A549 treated with RU486 at 1 μM for 4 hours (cell line): Measurements from ENCODE around the gene USP17L17. TPM values are rescaled to one million over a fixed set of nuclear protein-coding genes. Genes with fewer than 3 reads are reported as not detected.

ENCODE experiments used
- total RNA-seq: library from RNA; stranded (reverse); fragments of 200-300 nt; extraction: Qiagen RNA extraction; gene quantifications from 5 replicates; pipeline ENCODE4 v1.2.3, GENCODE V29; 2022; ENCODE audit warnings: low read depth

USP17L17 gene, protein sequence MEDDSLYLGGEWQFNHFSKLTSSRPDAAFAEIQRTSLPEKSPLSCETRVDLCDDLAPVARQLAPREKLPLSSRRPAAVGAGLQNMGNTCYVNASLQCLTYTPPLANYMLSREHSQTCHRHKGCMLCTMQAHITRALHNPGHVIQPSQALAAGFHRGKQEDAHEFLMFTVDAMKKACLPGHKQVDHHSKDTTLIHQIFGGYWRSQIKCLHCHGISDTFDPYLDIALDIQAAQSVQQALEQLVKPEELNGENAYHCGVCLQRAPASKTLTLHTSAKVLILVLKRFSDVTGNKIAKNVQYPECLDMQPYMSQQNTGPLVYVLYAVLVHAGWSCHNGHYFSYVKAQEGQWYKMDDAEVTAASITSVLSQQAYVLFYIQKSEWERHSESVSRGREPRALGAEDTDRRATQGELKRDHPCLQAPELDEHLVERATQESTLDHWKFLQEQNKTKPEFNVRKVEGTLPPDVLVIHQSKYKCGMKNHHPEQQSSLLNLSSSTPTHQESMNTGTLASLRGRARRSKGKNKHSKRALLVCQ
- total RNA-seq, result not detected in 5 replicates

DNA sequence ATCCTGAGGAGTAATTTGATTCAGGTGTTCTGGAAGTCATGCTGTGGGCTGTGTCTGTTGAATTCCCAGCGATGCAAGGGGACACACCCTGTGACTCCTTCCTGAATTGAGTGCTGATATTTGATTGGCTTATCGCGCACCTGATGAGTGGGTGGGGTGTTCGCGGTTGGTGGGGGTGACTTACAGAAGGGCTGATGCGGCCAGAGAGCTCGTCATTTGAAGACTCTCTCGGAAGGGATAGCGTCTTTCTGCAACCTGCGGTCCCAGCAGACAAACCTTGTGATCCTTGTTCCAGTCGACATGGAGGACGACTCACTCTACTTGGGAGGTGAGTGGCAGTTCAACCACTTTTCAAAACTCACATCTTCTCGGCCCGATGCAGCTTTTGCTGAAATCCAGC, at the start of gene USP17L17:
Gene USP17L17 (plus strand): TSS at position 301 of the 400 bp plus-strand sequence. CDS start 0 bp downstream, at position 301.

DNA sequence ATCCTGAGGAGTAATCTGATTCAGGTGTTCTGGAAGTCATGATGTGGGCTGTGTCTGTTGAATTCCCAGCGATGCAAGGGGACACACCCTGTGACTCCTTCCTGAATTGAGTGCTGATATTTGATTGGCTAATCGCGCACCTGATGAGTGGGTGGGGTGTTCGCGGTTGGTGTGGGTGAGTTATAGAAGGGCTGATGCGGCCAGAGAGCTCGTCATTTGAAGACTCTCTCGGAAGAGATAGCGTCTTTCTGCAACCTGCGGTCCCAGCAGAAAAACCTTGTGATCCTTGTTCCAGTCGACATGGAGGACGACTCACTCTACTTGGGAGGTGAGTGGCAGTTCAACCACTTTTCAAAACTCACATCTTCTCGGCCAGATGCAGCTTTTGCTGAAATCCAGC, 33.3 kb upstream of the USP17L17 start, which contains the start of gene USP17L10:
Gene USP17L10 (plus strand): TSS at position 301 of the 400 bp plus-strand sequence. CDS start 0 bp downstream, at position 301.

DNA sequence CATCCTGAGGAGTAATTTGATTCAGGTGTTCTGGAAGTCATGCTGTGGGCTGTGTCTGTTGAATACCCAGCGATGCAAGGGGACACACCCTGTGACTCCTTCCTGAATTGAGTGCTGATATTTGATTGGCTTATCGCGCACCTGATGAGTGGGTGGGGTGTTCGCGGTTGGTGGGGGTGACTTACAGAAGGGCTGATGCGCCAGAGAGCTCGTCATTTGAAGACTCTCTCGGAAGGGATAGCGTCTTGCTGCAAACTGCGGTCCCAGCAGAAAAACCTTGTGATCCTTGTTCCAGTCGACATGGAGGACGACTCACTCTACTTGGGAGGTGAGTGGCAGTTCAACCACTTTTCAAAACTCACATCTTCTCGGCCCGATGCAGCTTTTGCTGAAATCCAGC, 28.6 kb upstream of the USP17L17 start, which contains the start of gene USP17L11:
Gene USP17L11 (plus strand): TSS at position 301 of the 400 bp plus-strand sequence. CDS start 0 bp downstream, at position 301.

DNA sequence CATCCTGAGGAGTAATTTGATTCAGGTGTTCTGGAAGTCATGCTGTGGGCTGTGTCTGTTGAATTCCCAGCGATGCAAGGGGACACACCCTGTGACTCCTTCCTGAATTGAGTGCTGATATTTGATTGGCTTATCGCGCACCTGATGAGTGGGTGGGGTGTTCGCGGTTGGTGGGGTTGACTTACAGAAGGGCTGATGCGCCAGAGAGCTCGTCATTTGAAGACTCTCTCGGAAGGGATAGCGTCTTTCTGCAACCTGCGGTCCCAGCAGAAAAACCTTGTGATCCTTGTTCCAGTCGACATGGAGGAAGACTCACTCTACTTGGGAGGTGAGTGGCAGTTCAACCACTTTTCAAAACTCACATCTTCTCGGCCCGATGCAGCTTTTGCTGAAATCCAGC, 23.8 kb upstream of the USP17L17 start, which contains the start of gene USP17L12:
Gene USP17L12 (plus strand): TSS at position 301 of the 400 bp plus-strand sequence. CDS start 0 bp downstream, at position 301.

DNA sequence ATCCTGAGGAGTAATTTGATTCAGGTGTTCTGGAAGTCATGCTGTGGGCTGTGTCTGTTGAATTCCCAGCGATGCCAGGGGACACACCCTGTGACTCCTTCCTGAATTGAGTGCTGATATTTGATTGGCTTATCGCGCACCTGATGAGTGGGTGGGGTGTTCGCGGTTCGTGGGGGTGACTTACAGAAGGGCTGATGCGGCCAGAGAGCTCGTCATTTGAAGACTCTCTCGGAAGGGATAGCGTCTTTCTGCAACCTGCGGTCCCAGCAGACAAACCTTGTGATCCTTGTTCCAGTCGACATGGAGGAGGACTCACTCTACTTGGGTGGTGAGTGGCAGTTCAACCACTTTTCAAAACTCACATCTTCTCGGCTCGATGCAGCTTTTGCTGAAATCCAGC, 19.1 kb upstream of the USP17L17 start, which contains the start of gene USP17L13:
Gene USP17L13 (plus strand): TSS at position 301 of the 400 bp plus-strand sequence. CDS start 0 bp downstream, at position 301.

DNA sequence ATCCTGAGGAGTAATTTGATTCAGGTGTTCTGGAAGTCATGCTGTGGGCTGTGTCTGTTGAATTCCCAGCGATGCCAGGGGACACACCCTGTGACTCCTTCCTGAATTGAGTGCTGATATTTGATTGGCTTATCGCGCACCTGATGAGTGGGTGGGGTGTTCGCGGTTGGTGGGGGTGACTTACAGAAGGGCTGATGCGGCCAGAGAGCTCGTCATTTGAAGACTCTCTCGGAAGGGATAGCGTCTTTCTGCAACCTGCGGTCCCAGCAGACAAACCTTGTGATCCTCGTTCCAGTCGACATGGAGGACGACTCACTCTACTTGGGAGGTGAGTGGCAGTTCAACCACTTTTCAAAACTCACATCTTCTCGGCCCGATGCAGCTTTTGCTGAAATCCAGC, 9.6 kb upstream of the USP17L17 start, which contains the start of gene USP17L15:
Gene USP17L15 (plus strand): TSS at position 301 of the 400 bp plus-strand sequence. CDS start 0 bp downstream, at position 301.

DNA sequence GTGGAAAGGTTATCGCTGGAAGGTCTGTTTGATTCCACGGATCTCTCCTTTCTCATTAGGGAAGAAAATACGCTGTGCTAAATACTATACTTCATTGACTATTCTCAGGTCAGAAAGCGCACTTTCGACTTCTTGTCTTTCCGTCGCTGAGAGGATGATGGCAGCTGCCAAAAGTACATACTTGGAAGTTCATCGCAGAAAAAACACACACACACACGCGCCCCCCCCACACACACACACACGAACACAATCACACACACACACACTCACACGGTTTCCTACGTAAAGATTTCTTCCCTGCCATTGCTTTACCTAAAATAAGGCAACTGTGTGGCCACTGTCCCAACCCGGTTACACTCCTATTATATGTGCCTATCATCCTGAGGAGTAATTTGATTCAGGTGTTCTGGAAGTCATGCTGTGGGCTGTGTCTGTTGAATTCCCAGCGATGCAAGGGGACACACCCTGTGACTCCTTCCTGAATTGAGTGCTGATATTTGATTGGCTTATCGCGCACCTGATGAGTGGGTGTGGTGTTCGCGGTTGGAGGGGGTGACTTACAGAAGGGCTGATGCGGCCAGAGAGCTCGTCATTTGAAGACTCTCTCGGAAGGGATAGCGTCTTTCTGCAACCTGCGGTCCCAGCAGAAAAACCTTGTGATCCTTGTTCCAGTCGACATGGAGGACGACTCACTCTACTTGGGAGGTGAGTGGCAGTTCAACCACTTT, 4.4 kb downstream of the USP17L17 start, which contains the start of gene USP17L18:
Gene USP17L18 (plus strand): TSS at position 678 of the 728 bp plus-strand sequence. CDS start 0 bp downstream, at position 678.

DNA sequence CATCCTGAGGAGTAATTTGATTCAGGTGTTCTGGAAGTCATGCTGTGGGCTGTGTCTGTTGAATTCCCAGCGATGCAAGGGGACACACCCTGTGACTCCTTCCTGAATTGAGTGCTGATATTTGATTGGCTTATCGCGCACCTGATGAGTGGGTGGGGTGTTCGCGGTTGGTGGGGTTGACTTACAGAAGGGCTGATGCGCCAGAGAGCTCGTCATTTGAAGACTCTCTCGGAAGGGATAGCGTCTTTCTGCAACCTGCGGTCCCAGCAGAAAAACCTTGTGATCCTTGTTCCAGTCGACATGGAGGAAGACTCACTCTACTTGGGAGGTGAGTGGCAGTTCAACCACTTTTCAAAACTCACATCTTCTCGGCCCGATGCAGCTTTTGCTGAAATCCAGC, 9.4 kb downstream of the USP17L17 start, which contains the start of gene USP17L19:
Gene USP17L19 (plus strand): TSS at position 301 of the 400 bp plus-strand sequence. CDS start 0 bp downstream, at position 301.

DNA sequence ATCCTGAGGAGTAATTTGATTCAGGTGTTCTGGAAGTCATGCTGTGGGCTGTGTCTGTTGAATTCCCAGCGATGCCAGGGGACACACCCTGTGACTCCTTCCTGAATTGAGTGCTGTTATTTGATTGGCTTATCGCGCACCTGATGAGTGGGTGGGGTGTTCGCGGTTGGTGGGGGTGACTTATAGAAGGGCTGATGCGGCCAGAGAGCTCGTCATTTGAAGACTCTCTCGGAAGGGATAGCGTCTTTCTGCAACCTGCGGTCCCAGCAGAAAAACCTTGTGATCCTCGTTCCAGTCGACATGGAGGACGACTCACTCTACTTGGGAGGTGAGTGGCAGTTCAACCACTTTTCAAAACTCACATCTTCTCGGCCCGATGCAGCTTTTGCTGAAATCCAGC, 14.1 kb downstream of the USP17L17 start, which contains the start of gene USP17L20:
Gene USP17L20 (plus strand): TSS at position 301 of the 400 bp plus-strand sequence. CDS start 0 bp downstream, at position 301.

DNA sequence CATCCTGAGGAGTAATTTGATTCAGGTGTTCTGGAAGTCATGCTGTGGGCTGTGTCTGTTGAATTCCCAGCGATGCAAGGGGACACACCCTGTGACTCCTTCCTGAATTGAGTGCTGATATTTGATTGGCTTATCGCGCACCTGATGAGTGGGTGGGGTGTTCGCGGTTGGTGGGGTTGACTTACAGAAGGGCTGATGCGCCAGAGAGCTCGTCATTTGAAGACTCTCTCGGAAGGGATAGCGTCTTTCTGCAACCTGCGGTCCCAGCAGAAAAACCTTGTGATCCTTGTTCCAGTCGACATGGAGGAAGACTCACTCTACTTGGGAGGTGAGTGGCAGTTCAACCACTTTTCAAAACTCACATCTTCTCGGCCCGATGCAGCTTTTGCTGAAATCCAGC, 18.9 kb downstream of the USP17L17 start, which contains the start of gene USP17L21:
Gene USP17L21 (plus strand): TSS at position 301 of the 400 bp plus-strand sequence. CDS start 0 bp downstream, at position 301.

DNA sequence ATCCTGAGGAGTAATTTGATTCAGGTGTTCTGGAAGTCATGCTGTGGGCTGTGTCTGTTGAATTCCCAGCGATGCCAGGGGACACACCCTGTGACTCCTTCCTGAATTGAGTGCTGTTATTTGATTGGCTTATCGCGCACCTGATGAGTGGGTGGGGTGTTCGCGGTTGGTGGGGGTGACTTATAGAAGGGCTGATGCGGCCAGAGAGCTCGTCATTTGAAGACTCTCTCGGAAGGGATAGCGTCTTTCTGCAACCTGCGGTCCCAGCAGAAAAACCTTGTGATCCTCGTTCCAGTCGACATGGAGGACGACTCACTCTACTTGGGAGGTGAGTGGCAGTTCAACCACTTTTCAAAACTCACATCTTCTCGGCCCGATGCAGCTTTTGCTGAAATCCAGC, 23.6 kb downstream of the USP17L17 start, which contains the start of gene USP17L22:
Gene USP17L22 (plus strand): TSS at position 301 of the 400 bp plus-strand sequence. CDS start 0 bp downstream, at position 301.

Other genes with a start within 250 kb of the USP17L17 start
- gene FAM90A26, start 73.5 kb upstream of the USP17L17 start, total RNA-seq, result not detected in 5 replicates
- not detected in 5 replicates for gene USP17L10, start 33.2 kb upstream of the USP17L17 start, total RNA-seq
- gene USP17L11, start 28.5 kb upstream of the USP17L17 start, total RNA-seq, result not detected in 5 replicates
- not detected in 5 replicates for gene USP17L12, start 23.7 kb upstream of the USP17L17 start, total RNA-seq
- not detected in 5 replicates for gene USP17L13, start 19.0 kb upstream of the USP17L17 start, total RNA-seq
- not detected in 5 replicates for gene USP17L15, start 9.5 kb upstream of the USP17L17 start, total RNA-seq
- gene USP17L18, start 4.8 kb downstream of the USP17L17 start, total RNA-seq, result not detected in 5 replicates
- not detected in 5 replicates for gene USP17L19, start 9.5 kb downstream of the USP17L17 start, total RNA-seq
- gene USP17L20, start 14.2 kb downstream of the USP17L17 start, total RNA-seq, result not detected in 5 replicates
- gene USP17L21, start 19.0 kb downstream of the USP17L17 start, total RNA-seq, result not detected in 5 replicates
- gene USP17L22, start 23.7 kb downstream of the USP17L17 start, total RNA-seq, result not detected in 5 replicates
- gene USP17L24, start 81.3 kb downstream of the USP17L17 start, total RNA-seq, result not detected in 5 replicates
- not detected in 5 replicates for gene USP17L25, start 86.0 kb downstream of the USP17L17 start, total RNA-seq
- gene USP17L26, start 90.8 kb downstream of the USP17L17 start, total RNA-seq, result not detected in 5 replicates
- gene USP17L5, start 95.5 kb downstream of the USP17L17 start, total RNA-seq, result not detected in 5 replicates
- not detected in 5 replicates for gene USP17L27, start 100.3 kb downstream of the USP17L17 start, total RNA-seq
- gene USP17L28, start 105.0 kb downstream of the USP17L17 start, total RNA-seq, result not detected in 5 replicates
- not detected in 5 replicates for gene USP17L29, start 109.8 kb downstream of the USP17L17 start, total RNA-seq
- not detected in 5 replicates for gene USP17L30, start 119.2 kb downstream of the USP17L17 start, total RNA-seq
- gene DEFB131A, start 200.5 kb downstream of the USP17L17 start, total RNA-seq, result not detected in 5 replicates